ENCODE measurements around the gene GPATCH4. TPM values are rescaled to one million over a fixed set of nuclear protein-coding genes. Genes with fewer than 3 reads are reported as not detected.
"Not testable (repeated sequence)": the region's sequence is repeated elsewhere in the genome, so short reads cannot be mapped to it uniquely, and the experiment has no call there.

The GPATCH4 gene
- total RNA-seq, 4 donors from 2014 or later, result 35.6 to 103 (median 47.6) TPM

GRCh38 chr1:156556354-156556753 lies 44.9 kb downstream of the GPATCH4 start:
- intact Hi-C loops (cut with DNase I; ENCODE audit: low total_unique reads) (no loop called here), in situ Hi-C loops (cut with MboI; ENCODE audit: low sequenced_read_pairs in 4 of 4) (no loop called here)
- DNase-seq (peak; percentile 38 to 70), ATAC-seq (peak; percentile 95 to 97)
- no peak overlapping the region for H3K4me3 ChIP-seq
- H3K27me3 ChIP-seq, result no peaks in the 10 kb centered on the region
- no peaks in the 10 kb centered on the region for H3K9me3 ChIP-seq
- no peaks in the 10 kb centered on the region for H3K36me3 ChIP-seq
- TF ChIP-seq POLR2A (IDR thresholded peaks at IDR 0.05), result no peak
- TF ChIP-seq CTCF (IDR thresholded peaks at IDR 0.05 in 4 of 5, conservative IDR thresholded peaks at IDR 0.05 in 1 of 5), result no peak
- H3K27ac ChIP-seq, result peak overlapping the region in 1 of 4 donors; percentile 63
- peaks cover 7 to 8% of the 10 kb centered on the region in 2 donors for H3K4me1 ChIP-seq

GRCh38 chr1:156555715-156556114 lies 45.6 kb downstream of the GPATCH4 start:
- H3K27ac ChIP-seq, result peak overlapping the region; percentile 43 to 63 (median 48)
- H3K9me3 ChIP-seq, result no peaks in the 10 kb centered on the region
- H3K4me3 ChIP-seq, result no peak overlapping the region
- intact Hi-C loops (cut with DNase I; ENCODE audit: low total_unique reads) (no loop called here), in situ Hi-C loops (cut with MboI; ENCODE audit: low sequenced_read_pairs in 4 of 4) (no loop called here)
- DNase-seq (no peak), ATAC-seq (peak; percentile 16 to 28)
- no peaks in the 10 kb centered on the region for H3K36me3 ChIP-seq
- H3K4me1 ChIP-seq, result peaks cover 7 to 8% of the 10 kb centered on the region in 2 donors
- no peak for TF ChIP-seq CTCF (IDR thresholded peaks at IDR 0.05 in 4 of 5, conservative IDR thresholded peaks at IDR 0.05 in 1 of 5)
- no peak for TF ChIP-seq POLR2A (IDR thresholded peaks at IDR 0.05)
- no peaks in the 10 kb centered on the region for H3K27me3 ChIP-seq

GRCh38 chr1:156554971-156555370 lies 46.3 kb downstream of the GPATCH4 start:
- no peak for DNase-seq
- in situ Hi-C loops (cut with MboI; ENCODE audit: low sequenced_read_pairs in 4 of 4), result no loop called here
- intact Hi-C loops (cut with DNase I; ENCODE audit: low total_unique reads), result no loop called here
- TF ChIP-seq POLR2A (IDR thresholded peaks at IDR 0.05) (no peak), CTCF (IDR thresholded peaks at IDR 0.05 in 4 of 5, conservative IDR thresholded peaks at IDR 0.05 in 1 of 5) (no peak)
- no peaks in the 10 kb centered on the region for H3K9me3 ChIP-seq
- H3K27me3 ChIP-seq, result no peaks in the 10 kb centered on the region
- H3K27ac ChIP-seq, result no peak overlapping the region
- H3K4me3 ChIP-seq, result no peak overlapping the region
- no peak for ATAC-seq
- H3K36me3 ChIP-seq, result no peaks in the 10 kb centered on the region
- peaks cover 7 to 8% of the 10 kb centered on the region in 2 donors for H3K4me1 ChIP-seq

GRCh38 chr1:156553860-156554485 lies 47.3 kb downstream of the GPATCH4 start:
- TF ChIP-seq CTCF (IDR thresholded peaks at IDR 0.05 in 4 of 5, conservative IDR thresholded peaks at IDR 0.05 in 1 of 5), result no peak
- TF ChIP-seq POLR2A (IDR thresholded peaks at IDR 0.05), result no peak
- H3K9me3 ChIP-seq, result no peaks in the 10 kb centered on the region
- DNase-seq (no peak), ATAC-seq (no peak)
- no peaks in the 10 kb centered on the region for H3K36me3 ChIP-seq
- no peaks in the 10 kb centered on the region for H3K27me3 ChIP-seq
- peaks cover 7 to 8% of the 10 kb centered on the region in 2 donors for H3K4me1 ChIP-seq
- no peak overlapping the region for H3K27ac ChIP-seq
- in situ Hi-C loops (cut with MboI; ENCODE audit: low sequenced_read_pairs in 4 of 4) (no loop called here), intact Hi-C loops (cut with DNase I; ENCODE audit: low total_unique reads) (no loop called here)
- H3K4me3 ChIP-seq, result no peak overlapping the region

GRCh38 chr1:156552937-156553336 lies 48.3 kb downstream of the GPATCH4 start:
- H3K4me1 ChIP-seq; H3K9me3 ChIP-seq; intact Hi-C loops (cut with DNase I; ENCODE audit: low total_unique reads); H3K27me3 ChIP-seq; H3K4me3 ChIP-seq; H3K36me3 ChIP-seq; ATAC-seq; in situ Hi-C loops (cut with MboI; ENCODE audit: low sequenced_read_pairs in 4 of 4); H3K27ac ChIP-seq: not testable (repeated sequence)
- peak in 1 of 2 donors; percentile 43 for DNase-seq

All from gastrocnemius medialis (tissue), 4 donors.